Right atrium auricular region (tissue), 2 donors: Measurements from ENCODE around the gene HPSE2. TPM values are rescaled to one million over a fixed set of nuclear protein-coding genes. Genes with fewer than 3 reads are reported as not detected.

Source experiments
- DNase-seq: peaks from one replicate; pipeline ENCODE4 v3.0.0-alpha.2; 2019; ENCODE audit warnings: low spot score
- H3K27ac ChIP-seq, 2 donors: fragments of 200-600 bp; sonication (generic); 1 replicate in 1 of 2; 2 replicates in 1 of 2; pipeline ENCODE4 v1.5.1; 2016 to 2019
- H3K27me3 ChIP-seq, 2 donors: fragments of 200-600 bp; sonication (generic); one replicate each; pipeline versions ENCODE4 v1.5.1 to v1.6.0; 2017 to 2019
- H3K36me3 ChIP-seq: fragments of 200-600 bp; sonication (generic); one replicate; pipeline ENCODE4 v1.5.1; 2016
- H3K4me1 ChIP-seq, 2 donors: fragments of 200-600 bp; sonication (generic); one replicate each; pipeline versions ENCODE4 v1.5.1 to v1.6.0; 2017 to 2019
- H3K4me3 ChIP-seq, 2 donors: fragments of 200-600 bp; sonication (generic); 1 replicate in 1 of 2; 2 replicates in 1 of 2; pipeline ENCODE4 v1.5.1; 2017 to 2019; ENCODE audit warnings: mild to moderate bottlenecking in 1 of 2, moderate library complexity in 1 of 2
- H3K9me3 ChIP-seq, 2 donors: fragments of 200-600 bp; sonication (generic); one replicate each; pipeline ENCODE4 v1.5.1; 2019
- CTCF ChIP-seq, 2 donors: fragments of 200-600 bp; sonication (generic); IDR thresholded peaks; one replicate each; pipeline ENCODE4 v1.5.1; 2019; ENCODE audit warnings: antibody characterized with exemption in 2 of 2
- total RNA-seq, 2 donors: library from RNA; depleted of rRNA; stranded (reverse); fragments of >200 nt; gene quantifications; one replicate each; pipeline ENCODE4 v1.1.0, GENCODE V29; 2016

The HPSE2 gene
- total RNA-seq, 2 donors from 2014 or later, result not detected

GRCh38 chr10:98457721-98458120, 777.9 kb downstream of the HPSE2 start:
- DNase-seq, result no peak
- Histone ChIP-seq H3K4me3 (no peak overlapping the region), H3K27ac (no peak overlapping the region), H3K27me3 (no peaks in the 10 kb centered on the region), H3K36me3 (no peaks in the 10 kb centered on the region), H3K4me1 (peaks cover 0 to 12% of the 10 kb centered on the region in 2 donors), H3K9me3 (no peaks in the 10 kb centered on the region)
- TF ChIP-seq CTCF (IDR thresholded peaks at IDR 0.05), result no peak

- Histone ChIP-seq H3K27ac (no peak overlapping the region), H3K27me3 (no peaks in the 10 kb centered on the region), H3K36me3 (no peaks in the 10 kb centered on the region), H3K4me1 (peaks cover 0 to 12% of the 10 kb centered on the region in 2 donors), H3K9me3 (no peaks in the 10 kb centered on the region), H3K4me3 (no peak overlapping the region)
- no peak for DNase-seq
- TF ChIP-seq CTCF (IDR thresholded peaks at IDR 0.05), result no peak
Observed at GRCh38 chr10:98456686-98457482, 778.8 kb downstream of the HPSE2 start.

- TF ChIP-seq CTCF (IDR thresholded peaks at IDR 0.05), result no peak
- no peak for DNase-seq
- no peak overlapping the region for H3K27ac ChIP-seq
Observed at GRCh38 chr10:98456043-98456570, 779.5 kb downstream of the HPSE2 start.

GRCh38 chr10:98453729-98454128, 781.9 kb downstream of the HPSE2 start:
- TF ChIP-seq CTCF (IDR thresholded peaks at IDR 0.05), result no peak
- H3K27me3 ChIP-seq, result no peaks in the 10 kb centered on the region
- no peaks in the 10 kb centered on the region for H3K9me3 ChIP-seq
- H3K36me3 ChIP-seq, result no peaks in the 10 kb centered on the region
- no peak for DNase-seq
- no peaks in the 10 kb centered on the region for H3K4me1 ChIP-seq
- no peak overlapping the region for H3K27ac ChIP-seq
- H3K4me3 ChIP-seq, result no peak overlapping the region

More at GRCh38 chr10:98456043-98456570, 779.5 kb downstream of the HPSE2 start:
- Histone ChIP-seq H3K27me3 (no peaks in the 10 kb centered on the region), H3K4me3 (no peak overlapping the region), H3K9me3 (no peaks in the 10 kb centered on the region), H3K4me1 (peaks cover 0 to 9% of the 10 kb centered on the region in 2 donors), H3K36me3 (no peaks in the 10 kb centered on the region)

GRCh38 chr10:98450618-98451017, 785.0 kb downstream of the HPSE2 start:
- H3K27me3 ChIP-seq, result no peaks in the 10 kb centered on the region
- no peak overlapping the region for H3K27ac ChIP-seq
- DNase-seq, result no peak
- H3K4me3 ChIP-seq, result no peak overlapping the region
- H3K4me1 ChIP-seq, result peaks cover 0 to 14% of the 10 kb centered on the region in 2 donors
- no peaks in the 10 kb centered on the region for H3K9me3 ChIP-seq
- no peaks in the 10 kb centered on the region for H3K36me3 ChIP-seq
- no peak for TF ChIP-seq CTCF (IDR thresholded peaks at IDR 0.05)
